CD4-positive, alpha-beta T cell treated with Interleukin-4 for 1 hour (primary cell): Measurements from ENCODE around the gene NTN4.
"Not testable (repeated sequence)": the region's sequence is repeated elsewhere in the genome, so short reads cannot be mapped to it uniquely, and the experiment has no call there.

Experiments used
- DNase-seq, 2 donors: peaks; one replicate each; pipeline ENCODE4 v3.0.0-alpha.2; 2020 to 2022

Gene NTN4

DNA sequence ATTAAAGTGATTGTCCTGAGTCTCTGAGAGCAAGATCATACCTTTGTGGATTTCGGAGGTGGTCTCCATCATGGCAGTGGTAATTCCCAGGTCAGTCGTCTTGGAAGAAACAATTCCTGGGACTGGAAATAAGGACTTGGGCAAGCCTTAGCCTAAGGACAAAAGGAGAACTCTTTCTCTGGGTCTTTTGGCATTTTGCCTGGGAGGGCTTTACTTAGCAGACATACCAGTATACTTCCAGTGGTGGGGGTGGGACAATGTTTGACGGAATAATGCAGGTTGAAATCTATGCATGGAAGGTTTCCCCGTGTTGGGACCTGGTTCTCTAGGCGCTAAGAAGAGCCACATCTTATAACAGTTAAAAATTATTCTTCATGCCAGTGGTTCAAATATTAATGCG is 168.8 kb downstream of the NTN4 start:
- no peak for DNase-seq

- no peak for DNase-seq
Measured at GRCh38 chr12:95620171-95620570, 170.4 kb downstream of the NTN4 start.

DNA sequence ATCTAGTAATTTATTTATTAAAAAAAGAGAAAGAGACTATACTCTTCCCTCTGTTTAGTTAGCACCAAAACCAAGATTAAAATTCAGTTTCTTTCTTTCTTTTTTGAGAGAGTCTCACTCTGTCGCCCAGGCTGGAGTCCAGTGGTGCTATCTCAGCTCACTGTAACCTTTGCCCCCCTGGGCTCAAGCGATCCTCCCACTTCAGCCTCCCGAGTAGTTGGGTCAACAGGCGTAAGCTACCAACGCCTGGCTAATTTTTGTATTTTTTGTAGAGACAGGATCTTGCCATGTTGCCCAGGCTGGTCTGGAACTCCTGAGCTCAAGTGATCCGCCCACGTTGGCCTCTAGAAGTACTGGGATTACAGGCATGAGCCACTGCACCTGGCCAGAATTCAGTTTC is 174.1 kb downstream of the NTN4 start:
- DNase-seq, result not testable (repeated sequence)

GRCh38 chr12:95615749-95616148 is 174.8 kb downstream of the NTN4 start:
- no peak for DNase-seq

- DNase-seq, result no peak
Measured at GRCh38 chr12:95614390-95614982, 176.1 kb downstream of the NTN4 start.

DNA sequence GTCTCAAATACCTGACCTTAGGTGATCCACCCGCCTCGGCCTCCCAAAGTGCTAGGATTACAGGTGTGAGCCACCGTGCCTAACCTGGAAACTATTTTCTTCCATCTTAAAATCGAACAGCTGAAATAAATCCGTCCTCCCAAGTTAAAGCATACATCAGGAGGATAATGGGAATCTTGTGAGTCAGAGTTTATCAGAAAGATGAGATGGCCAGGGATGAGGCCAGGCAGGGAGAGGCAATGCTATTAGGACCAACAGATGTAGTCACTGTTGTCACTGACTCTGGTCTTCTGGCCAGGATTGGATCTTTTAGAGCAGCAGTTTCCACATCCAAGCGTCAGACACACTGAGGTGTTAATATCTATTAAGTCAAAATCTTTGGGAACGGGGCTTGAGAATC is 177.5 kb downstream of the NTN4 start:
- DNase-seq, result no peak

GRCh38 chr12:95611676-95612309 is 178.8 kb downstream of the NTN4 start:
- DNase-seq, result no peak

DNA sequence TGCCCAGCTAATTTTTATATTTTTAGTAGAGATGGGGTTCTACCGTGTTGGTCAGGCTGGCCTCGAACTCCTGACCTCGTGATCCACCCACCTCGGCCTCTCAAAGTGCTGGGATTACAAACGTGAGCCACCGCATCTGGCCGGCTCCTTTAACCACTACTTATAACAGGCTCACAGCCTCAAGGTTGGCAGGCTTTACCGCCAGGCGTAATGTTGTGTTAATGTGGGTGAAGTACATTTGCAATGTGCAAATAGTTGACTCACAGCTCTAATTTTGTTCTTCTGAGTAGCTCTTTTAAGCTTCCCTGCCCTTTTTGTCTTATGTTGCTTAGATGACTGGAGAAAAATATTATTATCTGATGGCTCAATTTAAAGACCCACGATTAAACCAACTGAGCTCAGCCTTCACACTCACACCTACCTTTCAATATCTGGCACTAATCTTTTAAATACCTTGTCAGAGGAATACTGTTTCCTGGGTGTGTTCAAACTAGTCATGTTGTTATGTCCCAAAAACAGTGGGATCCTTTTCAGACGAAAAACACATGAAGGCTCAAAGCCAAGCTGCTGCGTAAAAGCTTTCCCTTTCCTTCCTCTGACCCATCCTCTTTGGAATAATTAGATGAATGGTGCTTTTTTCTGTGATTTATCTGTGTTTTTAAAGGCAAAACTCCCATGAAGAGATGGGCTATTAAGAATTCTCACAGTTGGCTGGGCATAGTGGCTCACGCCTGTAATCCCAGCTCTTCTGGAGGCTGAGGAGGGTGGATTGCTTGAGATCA is 182.1 kb downstream of the NTN4 start:
- no peak for DNase-seq
